ENCODE results near the gene C9.

- TF ChIP-seq CTCF (IDR thresholded peaks at IDR 0.05) (no peak), EZH2 (IDR thresholded peaks at IDR 0.05; ENCODE audit: borderline replicate concordance, insufficient read depth, low read depth, low read length, poor library complexity, severe bottlenecking) (no peak)
These were observed 30.7 kb upstream of the C9 start for GRCh38 chr5:39394946-39395345.
